ENCODE results near the gene IFT122. TPM values are rescaled to one million over a fixed set of nuclear protein-coding genes. Genes with fewer than 3 reads are reported as not detected.

Gene IFT122
- total RNA-seq, 1 donor = 21.4 TPM

- DNase-seq (ENCODE audit: low read depth) = no peak
- H3K4me3 ChIP-seq (ENCODE audit: low read depth, low read length) = no peak overlapping the region
- no peak for TF ChIP-seq CTCF (IDR thresholded peaks at IDR 0.05; ENCODE audit: insufficient read depth, low read length)
Observed at GRCh38 chr3:129517516-129517915, 77.5 kb downstream of the IFT122 start.

DNA sequence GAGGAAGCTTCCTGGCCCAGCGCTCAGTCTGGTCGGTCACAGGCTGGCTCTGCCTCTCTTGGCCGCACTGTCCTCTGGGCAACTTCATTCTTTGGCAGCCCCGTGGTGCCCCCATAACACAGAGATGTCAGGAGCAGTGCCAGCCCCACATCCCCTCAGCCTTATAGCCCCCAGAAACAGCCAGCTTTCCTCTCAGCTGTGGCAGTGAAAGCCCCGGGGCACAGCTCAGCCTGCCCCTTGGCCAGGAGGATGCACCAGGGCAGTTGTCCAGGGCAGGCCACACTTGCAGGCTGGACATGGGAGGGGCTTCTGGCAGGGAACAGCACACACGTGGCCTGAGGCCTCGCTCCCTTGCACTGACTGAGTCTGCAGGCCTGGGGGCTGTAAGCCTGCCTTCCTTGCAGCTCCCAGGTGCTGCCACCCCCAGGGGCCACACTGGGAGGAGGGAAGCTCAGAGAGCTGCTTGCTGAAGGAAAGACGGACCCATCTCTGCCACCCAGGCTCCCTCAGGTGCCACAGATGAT lies 78.1 kb downstream of the IFT122 start:
- H3K4me3 ChIP-seq (ENCODE audit: low read depth, low read length) = no peak overlapping the region
- no peak for TF ChIP-seq CTCF (IDR thresholded peaks at IDR 0.05; ENCODE audit: insufficient read depth, low read length)
- no peak for DNase-seq (ENCODE audit: low read depth)

- H3K4me3 ChIP-seq (ENCODE audit: low read depth, low read length) = no peak overlapping the region
- DNase-seq (ENCODE audit: low read depth) = no peak
- no peak for TF ChIP-seq CTCF (IDR thresholded peaks at IDR 0.05; ENCODE audit: insufficient read depth, low read length)
Observed at GRCh38 chr3:129518581-129518980, 78.6 kb downstream of the IFT122 start.

DNA sequence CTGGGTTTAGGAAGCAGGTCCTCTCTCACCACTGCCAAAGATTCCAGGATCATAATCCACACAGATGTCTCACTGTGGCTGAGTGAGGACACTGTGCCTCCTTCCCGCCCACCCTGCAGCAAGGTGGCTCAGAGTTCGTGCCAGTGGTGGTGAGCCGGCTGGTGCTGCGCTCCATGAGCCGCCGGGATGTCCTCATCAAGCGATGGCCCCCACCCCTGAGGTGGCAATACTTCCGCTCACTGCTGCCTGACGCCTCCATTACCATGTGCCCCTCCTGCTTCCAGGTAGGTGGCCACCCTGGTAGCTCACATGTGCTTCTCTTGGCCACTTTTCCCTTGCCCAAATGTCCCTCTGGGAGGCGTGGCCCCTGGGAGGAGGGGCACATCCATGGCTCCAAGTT lies 79.4 kb downstream of the IFT122 start:
- H3K4me3 ChIP-seq (ENCODE audit: low read depth, low read length) = no peak overlapping the region
- DNase-seq (ENCODE audit: low read depth) = no peak
- no peak for TF ChIP-seq CTCF (IDR thresholded peaks at IDR 0.05; ENCODE audit: insufficient read depth, low read length)

GRCh38 chr3:129519896-129520715 lies 80.1 kb downstream of the IFT122 start:
- TF ChIP-seq CTCF (IDR thresholded peaks at IDR 0.05; ENCODE audit: insufficient read depth, low read length) = no peak
- no peak for DNase-seq (ENCODE audit: low read depth)

DNA sequence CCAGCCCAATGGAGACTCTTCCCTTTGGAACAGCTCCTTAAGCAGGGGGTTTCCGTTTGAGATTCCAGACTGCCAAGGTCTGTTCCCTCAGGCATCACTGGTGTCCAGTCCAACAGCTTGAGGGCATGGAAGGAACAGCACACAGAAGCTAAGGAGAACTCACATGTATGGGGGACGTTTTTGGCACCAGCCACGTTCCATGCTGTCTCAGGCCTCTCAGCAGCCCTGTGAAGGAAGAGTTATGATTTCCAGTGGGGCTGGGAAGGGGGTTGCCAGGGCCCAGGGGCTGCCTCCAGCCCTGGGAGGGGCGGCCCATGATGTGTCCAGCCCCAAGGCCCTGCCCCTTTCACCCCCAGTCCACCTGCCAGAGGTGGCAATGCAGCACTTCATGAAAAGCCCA lies 80.9 kb downstream of the IFT122 start:
- no peak for TF ChIP-seq CTCF (IDR thresholded peaks at IDR 0.05; ENCODE audit: insufficient read depth, low read length)
- DNase-seq (ENCODE audit: low read depth) = no peak
- H3K4me3 ChIP-seq (ENCODE audit: low read depth, low read length) = no peak overlapping the region

More at GRCh38 chr3:129519896-129520715, 80.1 kb downstream of the IFT122 start:
- no peak overlapping the region for H3K4me3 ChIP-seq (ENCODE audit: low read depth, low read length)

All from fibroblast of the aortic adventitia (primary cell).